NCI-H460 (cell line): ENCODE data around the gene BIK. TPM values are rescaled to one million over a fixed set of nuclear protein-coding genes. Genes with fewer than 3 reads are reported as not detected.

ENCODE experiments used
- DNase-seq: peaks from one replicate; pipeline ENCODE4 v3.0.0-alpha.2; 2016; ENCODE audit warnings: low read depth; ENCODE audit errors: extremely low read depth
- polyA plus RNA-seq: library from polyadenylated mRNA; depleted of rRNA; stranded (reverse); fragments of >200 nt; gene quantifications from 2 replicates; pipeline ENCODE4 v1.2.3, GENCODE V29; 2014; cell fraction: nucleus; rRNA removed
- total RNA-seq: library from RNA; depleted of rRNA; stranded (reverse); fragments of >200 nt; shearing (Covaris generic); gene quantifications from 2 replicates; pipeline ENCODE4 v1.2.3, GENCODE V29; 2014; rRNA removed

The BIK gene, protein sequence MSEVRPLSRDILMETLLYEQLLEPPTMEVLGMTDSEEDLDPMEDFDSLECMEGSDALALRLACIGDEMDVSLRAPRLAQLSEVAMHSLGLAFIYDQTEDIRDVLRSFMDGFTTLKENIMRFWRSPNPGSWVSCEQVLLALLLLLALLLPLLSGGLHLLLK
- total RNA-seq = 0.46 and 0.74 TPM in 2 replicates
- not detected in 2 replicates for polyA plus RNA-seq

DNA sequence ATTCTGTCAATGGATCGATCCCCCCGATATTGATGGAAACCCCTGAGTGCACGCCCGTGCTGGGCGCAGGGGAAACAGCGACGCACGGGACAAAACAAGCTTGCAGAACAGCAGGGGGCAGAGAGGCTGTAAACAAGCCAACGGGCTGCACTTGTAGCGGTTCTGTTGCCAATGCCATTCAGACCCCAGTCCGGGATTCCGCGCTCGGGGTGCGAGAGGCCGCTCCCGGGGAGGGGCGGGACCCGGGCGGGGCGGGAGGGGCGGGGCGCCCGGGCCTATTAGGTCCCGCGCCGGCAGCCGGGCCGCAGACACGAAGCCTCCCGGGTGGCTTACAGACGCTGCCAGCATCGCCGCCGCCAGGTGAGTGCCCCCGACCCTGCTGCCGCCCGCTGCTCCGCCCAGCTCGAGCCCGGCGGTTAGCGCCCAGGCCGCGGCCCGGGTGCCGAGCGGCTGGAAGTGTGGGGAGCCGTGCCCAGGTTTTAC lies at the start of gene BIK:
Gene BIK (plus strand): TSS at position 307 of the 483 bp plus-strand sequence. CDS start 13,273 bp downstream, outside the sequence.
- peak; percentile 14 for DNase-seq

DNA sequence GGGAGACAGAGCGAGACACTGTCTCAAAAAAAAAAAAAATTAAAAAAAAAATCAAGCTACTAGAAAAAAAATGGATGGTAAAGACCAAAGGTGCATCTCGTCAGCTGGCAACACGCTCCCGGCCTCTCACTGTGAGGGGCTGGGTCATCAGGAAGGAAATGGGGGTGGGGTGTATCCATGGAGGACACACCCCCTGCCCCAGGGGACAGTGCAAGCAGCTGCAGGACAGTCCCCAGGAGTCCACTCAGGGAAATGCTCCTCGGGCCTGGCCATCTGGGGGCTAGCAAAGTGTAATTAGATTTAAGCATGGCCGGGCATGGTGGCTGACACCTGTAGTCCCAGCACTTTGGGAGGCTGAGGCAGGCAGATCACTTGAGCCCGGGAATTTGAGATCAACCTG lies 44.4 kb upstream of the BIK start:
- no peak for DNase-seq

DNA sequence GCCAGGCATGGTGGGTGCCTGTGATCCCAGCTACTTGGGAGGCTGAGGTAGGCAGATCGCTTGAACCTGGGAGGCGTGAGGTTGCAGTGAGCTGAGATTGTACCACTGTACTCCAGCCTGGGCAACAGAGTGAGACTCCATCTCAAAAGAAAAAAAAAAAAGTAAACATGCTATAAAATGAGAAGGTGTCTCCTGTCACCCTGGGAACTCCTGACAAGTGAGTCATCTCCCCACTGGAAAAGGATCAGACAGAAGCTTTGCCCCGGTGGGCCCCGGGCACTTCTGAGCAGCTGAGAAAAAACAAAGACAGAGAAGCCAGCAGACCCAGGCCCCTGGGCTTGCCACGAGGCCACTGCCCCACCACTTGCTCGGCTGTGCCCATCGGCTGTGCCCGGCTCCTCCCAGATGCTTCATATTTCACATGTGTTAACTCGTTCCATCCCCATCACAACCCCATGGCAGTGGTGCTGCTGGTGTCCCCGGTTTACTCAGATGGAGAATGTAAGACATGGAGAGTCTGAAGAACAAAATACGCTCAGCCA lies 43.6 kb upstream of the BIK start:
- no peak for DNase-seq

DNA sequence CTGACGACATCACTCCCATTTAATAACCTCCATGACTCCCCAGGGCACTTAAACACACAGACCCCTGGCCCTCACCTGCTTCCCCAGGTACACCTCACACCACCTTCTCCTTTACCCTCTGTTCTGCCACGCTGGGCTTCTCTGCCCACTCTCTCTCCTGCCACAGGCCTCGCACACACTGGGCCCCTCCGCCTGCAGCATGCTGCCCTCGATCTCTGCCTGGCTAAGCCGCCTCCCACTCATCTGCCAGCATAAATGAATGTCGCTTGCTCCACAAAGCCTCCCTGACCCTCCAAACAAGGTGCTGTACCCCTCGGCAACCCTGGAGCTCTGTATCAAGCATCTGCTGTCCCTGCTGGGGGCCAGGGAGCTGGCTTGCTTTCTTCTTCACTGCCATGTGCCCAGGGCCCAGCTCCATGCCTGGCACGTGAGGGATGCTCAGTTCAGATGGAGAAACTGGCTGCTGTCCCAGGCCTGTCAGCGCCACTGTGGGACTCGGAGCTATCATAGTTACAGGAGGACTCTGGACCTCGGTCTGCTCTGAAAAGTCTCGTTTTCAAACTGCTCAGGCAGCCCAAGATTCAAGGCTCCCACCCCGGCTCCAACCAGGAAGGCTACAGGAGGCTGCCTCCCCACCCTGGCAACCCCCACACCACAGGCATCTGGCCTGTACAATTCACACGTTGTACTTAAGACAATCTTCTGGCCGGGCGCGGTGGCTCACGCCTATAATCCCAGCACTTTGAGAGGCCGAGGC lies 33.3 kb upstream of the BIK start:
- no peak for DNase-seq

DNA sequence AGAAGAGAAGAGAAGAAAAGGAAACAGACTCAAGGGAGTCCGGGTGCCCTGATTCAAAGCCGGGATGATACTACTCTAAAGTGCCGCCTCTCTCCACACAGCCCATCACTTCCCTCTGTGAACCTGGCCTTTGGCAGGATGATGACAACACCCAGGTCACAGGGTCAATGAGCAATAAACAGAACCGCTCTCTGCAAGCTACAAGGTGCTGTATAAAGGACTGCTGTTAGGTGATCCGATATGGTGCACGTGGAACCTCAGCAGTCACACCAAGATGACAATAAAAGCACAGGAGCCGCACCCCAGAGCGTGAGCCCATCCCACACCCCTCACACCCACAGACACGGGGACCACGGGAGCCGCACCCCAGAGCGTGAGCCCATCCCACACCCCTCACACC lies 32.0 kb upstream of the BIK start:
- DNase-seq = no peak

DNA sequence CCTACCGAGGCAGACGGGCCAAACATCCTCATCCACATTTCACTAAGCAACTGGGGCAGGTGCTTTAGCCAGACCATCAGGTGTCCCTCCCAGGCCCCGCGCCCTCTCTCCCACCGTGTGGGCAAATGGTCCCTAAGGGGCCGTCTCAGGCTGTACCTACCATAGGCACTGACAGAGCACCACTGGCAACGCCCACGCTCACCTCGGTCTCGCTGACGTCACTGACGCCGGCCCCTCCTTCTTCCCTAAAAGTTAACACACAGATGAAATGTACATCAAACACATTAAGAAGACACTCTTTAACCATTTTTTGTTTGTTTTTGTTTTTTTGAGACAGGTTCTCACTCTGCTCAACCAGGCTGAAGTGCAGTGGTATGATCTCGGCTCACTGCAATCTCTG lies 30.8 kb upstream of the BIK start:
- no peak for DNase-seq

DNA sequence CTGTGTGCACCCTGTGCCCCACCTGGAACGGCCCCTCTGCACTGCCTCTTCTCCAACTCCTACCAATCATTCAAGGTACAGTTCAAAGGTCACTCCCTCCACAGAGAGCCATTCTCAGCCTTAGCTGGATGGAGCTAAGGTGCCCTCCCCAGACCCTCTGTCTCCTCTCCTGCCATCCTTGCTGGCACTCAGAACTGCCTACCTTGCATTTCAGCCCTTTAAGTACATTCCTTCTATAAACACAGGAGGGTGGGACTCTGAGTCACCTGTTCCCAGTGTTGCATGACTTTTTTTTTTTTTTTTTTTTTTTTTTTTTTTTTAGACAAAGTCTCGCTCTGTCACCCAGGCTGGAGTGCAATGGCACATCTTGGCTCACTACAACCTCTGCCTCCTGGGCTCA lies 29.9 kb upstream of the BIK start:
- no peak for DNase-seq

DNA sequence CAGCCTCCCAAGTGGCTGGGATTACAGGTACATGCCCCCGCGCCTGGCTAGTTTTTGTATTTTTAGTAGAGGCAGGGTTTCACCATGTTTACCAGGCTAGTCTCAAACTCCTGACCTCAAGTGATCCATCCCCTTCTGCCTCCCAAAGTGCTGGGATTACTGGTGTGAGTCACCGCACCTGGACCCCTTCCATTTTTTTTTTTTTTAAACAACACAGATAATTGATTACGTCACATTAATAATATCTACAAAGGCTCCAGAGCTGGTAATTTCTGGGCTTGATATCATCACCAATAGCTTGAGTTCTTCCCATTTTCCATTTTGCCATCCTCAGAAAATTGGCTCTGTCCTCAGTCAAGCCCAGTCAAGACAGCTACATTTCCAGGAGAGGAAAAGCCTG lies 28.6 kb upstream of the BIK start:
- DNase-seq = no peak

DNA sequence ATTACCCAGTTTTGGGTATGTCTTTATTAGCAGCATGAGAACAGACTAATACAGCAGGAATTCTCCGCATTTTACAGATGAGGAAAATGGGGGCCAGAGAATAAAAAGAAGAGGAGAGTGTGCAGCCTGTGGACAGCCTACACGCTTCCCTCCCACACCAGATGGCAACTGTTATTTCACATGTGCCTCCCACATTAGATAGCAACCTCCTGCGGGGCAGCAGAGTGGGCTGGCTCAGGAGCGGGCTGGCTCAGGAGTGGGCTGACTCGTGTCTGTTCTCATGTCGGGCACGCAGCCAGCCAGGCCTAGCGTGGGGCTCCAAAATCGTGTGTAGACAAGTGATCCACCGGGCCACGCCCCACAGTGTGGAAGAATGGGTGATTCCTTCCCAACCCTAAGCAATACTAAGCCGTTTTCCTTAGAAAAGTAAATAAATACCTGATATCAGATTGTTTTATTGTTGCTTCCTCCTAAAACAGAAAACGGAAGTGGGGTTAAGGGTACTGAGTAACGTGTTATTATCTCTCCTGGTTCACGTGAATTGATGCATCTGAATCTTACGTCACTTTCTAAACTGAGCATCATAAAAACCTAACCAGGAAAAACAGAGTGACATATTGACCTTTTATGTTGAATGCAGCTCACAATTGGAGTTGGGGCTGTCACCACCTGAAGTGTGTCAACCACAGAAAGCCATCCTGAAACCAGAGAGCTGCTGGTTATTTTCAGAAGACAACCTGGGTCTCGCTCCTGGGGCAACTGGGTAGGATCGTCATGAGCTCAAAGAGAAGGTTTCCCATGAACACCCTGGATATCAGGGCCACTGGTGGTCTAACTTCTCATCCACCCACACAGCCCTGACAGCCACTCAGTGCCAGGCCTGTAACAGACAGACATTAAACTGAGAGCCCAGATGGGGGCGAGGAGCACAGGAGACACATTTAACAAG lies 24.6 kb upstream of the BIK start:
- no peak for DNase-seq

DNA sequence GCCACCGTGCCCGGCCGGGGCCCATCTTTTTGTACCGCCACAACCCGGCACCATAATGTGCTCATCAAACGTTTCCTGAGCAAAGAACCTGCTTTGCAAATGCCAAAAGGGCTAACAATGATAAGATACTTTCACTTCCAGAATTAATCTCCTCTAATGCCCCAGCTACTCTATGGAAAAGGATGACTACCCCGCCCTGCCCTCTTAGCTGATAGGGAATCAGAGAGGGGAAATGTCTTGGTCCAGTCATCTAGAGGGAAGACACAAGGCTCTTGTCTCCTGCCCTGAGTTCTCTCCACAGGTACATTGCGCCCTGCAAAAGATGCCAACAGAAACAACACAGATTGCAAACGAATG lies 21.9 kb upstream of the BIK start:
- DNase-seq = no peak

DNA sequence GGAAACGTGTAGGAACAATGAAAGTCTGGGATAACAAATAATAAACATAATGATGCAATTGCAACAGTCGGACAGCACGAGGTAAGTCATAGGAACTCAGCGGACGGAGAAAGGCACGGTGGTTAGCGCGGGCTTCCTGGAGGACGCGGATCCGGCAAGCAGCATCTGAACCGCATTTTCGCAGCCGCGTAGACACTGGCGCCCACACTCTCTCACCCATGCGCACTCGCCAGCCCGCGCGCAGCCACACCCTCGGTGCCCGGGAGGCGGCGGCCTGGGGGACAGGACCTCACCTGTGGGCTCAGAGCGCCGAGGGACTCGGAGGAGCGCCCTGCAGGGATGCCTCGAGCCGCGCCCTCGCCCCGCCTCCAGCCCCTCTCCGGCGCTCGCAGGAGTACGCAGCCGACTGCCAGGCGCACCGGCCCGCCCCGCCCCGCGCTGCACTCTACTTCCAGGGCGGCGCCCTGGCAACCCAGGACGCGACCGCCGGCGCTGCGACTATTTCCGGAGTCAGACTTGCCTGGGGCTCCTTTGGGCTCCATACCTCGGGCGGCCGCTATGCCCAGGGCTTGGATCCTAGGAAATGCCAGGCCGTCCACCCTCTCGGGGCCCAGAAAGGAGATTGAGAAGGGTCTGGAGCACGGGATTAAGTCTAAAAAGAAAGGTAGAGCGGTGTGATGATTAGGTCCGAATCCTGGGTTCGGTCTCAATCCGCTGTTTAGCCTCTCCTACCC lies 21.4 kb upstream of the BIK start, which contains the start of gene TTLL1:
Gene TTLL1 (minus strand): TSS at position 408 of the 734 bp plus-strand sequence. CDS start 13,805 bp downstream, outside the sequence.
- DNase-seq = peak; percentile 73

DNA sequence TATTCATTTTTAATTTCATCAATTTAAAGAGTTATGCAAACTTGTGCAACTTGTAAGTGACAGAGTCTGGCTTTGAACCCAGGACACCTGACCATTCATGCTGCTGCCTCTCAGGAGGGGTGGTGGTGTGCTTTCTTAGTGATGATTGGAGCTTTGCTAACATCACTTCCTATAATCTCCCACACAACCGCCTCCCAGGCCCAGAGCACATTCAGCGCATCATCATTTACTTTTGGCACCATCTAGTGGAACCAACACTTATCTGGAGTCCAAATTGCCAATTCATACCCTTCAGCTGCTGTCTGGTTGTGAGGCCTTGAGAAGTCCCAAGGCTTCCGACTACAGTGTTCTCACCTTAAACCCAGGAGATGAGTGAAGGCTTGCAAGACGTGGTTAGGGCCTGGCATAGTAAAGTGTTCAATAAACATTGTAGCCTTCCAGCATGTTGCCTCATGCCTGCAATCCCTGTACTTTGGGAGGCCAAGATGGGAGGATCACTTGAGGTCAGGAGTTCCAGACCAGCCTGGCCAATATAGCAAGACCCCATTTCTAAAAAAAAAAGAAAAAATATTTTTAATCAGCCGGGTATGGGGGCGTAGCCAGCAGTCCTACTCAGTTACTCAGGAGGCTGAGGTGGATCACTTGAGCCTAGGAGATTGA lies 20.3 kb upstream of the BIK start:
- DNase-seq = peak; percentile 78

DNA sequence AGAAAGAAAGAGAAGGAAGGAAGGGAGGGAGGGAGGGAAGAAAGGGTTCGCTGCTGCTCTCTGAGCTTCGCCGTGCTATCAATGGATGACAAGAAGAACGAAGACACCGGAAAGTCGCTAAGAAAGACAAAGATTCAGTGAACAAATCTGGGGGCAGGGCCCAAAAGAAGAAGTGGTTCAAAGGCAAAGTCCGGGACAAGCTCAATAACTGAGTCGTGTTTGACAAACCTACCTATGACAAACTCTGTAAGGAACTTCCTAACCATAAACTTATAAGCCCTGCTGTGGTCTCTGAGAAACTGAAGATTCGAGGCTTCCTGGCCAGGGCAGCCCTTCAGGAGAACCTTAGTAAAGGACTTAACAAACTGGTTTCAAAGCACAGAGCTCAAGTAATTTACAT lies 18.5 kb upstream of the BIK start:
- DNase-seq = no peak

DNA sequence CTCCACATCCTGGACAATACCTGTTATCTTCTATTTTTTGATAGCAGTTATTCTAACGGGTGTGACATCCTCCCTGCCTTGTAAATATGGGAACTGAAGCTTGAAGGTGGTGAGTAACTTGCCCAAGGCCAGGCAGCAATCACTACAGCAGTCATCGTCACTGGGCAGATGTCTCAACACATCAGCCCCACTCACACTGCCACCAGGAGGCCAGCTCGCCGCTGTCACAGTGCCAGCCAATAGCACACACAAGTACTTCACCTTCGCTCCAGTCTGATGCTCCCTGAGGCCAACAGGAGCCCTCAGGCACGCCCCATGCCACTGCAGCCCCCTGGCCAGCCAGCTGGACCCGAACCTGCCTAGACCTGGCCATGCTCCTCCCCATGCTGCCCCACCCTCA lies 16.5 kb upstream of the BIK start:
- DNase-seq = no peak

DNA sequence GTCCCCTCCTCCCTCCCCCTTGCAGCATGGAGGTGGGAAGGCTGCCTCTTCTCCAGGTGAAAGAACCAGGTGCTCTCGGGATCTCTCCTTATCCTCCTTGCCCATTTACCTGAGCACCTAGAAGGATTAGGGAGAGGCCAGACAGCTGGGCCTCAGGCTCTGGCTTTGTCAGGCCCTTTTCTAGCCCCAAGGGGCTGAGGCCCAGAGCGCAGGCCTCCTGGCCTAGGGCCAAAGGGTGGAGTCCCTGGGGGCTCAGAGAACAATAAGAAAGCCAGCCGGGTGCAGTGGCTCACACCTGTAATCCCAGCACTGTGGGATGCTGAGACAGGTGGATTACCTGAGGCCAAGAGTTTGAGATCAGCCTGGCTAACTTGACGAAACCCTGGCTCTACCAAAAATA lies 16.0 kb upstream of the BIK start:
- DNase-seq = no peak

DNA sequence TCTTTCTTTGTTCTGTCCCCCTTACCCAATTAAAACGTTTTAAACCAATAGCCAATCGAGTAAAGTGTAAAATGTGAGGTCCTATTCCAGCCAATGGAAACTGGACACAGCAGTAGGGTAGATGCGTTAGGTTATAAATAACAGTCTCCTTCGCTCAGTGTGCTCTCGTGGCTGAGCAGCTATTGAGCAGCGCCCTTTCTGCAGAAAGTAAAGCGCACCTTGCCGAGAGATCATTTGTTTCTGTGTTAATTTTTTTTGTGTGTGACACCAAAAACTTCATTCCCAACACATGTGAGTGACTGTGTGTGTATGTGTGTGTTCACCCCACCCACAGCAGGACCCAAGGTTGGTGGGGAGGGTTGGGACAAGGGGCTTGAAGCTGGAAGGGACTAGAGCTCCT lies 14.1 kb upstream of the BIK start:
- no peak for DNase-seq

DNA sequence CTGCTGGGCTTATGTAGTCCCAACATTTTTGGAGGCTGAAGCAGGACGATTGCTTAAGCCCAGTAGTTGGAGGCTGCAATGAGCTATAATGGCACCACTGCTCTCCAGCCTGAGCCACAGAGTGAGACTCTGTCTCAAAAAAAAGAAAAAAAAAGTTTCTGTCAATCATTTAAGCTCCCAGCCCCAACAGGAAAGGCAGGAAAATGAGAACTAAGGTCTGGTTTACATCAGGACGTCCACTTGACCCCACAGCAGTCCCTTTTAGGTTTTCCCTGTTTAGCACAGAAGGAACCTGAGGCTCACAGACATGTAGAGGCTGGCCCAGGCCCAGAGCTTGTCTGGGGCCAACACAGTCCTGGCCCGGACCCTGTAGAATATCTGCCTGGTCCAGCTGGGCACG lies 12.2 kb upstream of the BIK start:
- no peak for DNase-seq

DNA sequence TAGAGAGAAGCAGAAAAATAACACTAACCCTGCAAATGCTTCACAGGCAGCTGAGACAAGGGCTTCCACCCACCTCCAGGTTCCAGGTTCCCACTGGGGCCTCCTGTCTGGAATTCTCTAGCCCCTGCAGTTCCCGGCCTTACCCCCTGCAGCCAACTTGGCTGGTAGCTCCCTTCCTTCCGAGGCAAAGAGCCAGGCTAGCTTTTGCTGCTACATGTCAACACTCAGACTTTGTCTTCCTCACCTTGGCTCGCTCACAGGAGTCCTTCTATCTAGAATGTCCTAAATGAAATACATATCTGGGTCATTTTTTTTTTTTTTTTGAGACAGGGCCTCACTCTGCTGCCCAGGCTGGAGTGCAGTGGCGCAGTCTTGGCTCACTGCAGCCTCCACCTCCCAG lies 11.5 kb upstream of the BIK start:
- DNase-seq = no peak

DNA sequence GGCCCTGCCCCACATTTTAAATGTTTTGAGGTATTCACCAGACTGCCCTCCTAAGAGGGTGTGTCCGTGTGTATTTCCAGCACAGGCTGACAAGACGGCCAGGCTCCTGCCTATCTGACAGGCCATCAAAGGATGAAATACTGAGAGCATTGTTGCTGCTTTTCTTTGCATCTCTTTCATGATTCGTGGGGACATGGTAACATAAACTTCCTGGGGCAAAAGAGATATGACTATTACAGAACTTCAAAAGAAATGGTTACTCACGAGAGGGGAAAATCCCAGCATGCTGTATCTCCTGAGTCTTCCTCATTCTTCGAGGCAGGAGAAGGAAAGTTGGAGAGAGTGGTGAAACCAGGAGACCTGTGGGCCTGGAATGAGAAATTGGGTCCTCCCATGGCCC lies 10.3 kb upstream of the BIK start:
- no peak for DNase-seq

DNA sequence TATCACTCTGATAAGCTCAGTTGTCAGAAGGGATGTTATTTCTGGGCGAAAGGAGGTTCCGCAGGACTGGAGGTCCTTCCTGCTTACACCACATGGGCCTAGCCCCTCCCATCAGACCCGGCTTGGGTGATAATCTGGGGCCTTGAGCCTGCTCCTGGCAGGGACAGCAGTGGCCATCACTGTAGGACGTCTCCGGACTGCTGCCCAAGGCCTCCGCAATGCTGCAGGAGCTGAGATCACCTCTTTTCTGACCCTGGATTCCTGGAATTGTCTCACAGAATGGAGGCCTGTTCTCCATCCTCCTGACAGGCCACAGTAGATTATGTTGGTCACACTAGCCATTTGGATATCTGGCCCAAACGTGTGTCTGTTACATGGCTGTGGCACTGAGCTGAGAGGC lies 9.2 kb upstream of the BIK start:
- DNase-seq = no peak
